Measurements from ENCODE around the gene MGAT1.

MGAT1 gene

GRCh38 chr5:180808461-180809000, 5.9 kb upstream of the MGAT1 start:
- DNase-seq (ENCODE audit: low read depth) = no peak
- no peak for TF ChIP-seq CTCF (conservative IDR thresholded peaks at IDR 0.05; ENCODE audit: low read length)
- H3K4me3 ChIP-seq (ENCODE audit: low read length) = peak overlapping the region; percentile 63

- DNase-seq (ENCODE audit: low read depth) = peak; percentile 59
- H3K4me3 ChIP-seq (ENCODE audit: low read length) = peak overlapping the region; percentile 63
- no peak for TF ChIP-seq CTCF (conservative IDR thresholded peaks at IDR 0.05; ENCODE audit: low read length)
These were observed 5.2 kb upstream of the MGAT1 start for GRCh38 chr5:180807654-180808414.

- TF ChIP-seq CTCF (conservative IDR thresholded peaks at IDR 0.05; ENCODE audit: low read length) = no peak
- H3K4me3 ChIP-seq (ENCODE audit: low read length) = peak overlapping the region; percentile 63
- no peak for DNase-seq (ENCODE audit: low read depth)
These were observed 4.4 kb upstream of the MGAT1 start for GRCh38 chr5:180807046-180807445.

- H3K4me3 ChIP-seq (ENCODE audit: low read length) = no peak overlapping the region
- TF ChIP-seq CTCF (conservative IDR thresholded peaks at IDR 0.05; ENCODE audit: low read length) = no peak
- DNase-seq (ENCODE audit: low read depth) = no peak
These were observed 3.9 kb upstream of the MGAT1 start for GRCh38 chr5:180806351-180807011.

GRCh38 chr5:180804129-180804618, 1.6 kb upstream of the MGAT1 start:
- no peak for DNase-seq (ENCODE audit: low read depth)
- no peak for TF ChIP-seq CTCF (conservative IDR thresholded peaks at IDR 0.05; ENCODE audit: low read length)
- H3K4me3 ChIP-seq (ENCODE audit: low read length) = no peak overlapping the region; the same call in 1 of the 2 replicates

- DNase-seq (ENCODE audit: low read depth) = peak; percentile 61
- H3K4me3 ChIP-seq (ENCODE audit: low read length) = peak overlapping the region; percentile 57
- TF ChIP-seq CTCF (conservative IDR thresholded peaks at IDR 0.05; ENCODE audit: low read length) = peak; percentile 27
These were observed 849 bp upstream of the MGAT1 start for GRCh38 chr5:180803181-180804128.
